Ecto neural progenitor cell (in vitro differentiated cells): ENCODE measurements around the gene C7orf33.
"Not testable (repeated sequence)": the region's sequence is repeated elsewhere in the genome, so short reads cannot be mapped to it uniquely, and the experiment has no call there.

Source experiments
- DNase-seq: peaks from one replicate; pipeline ENCODE4 v3.0.0-alpha.2; 2018; ENCODE audit warnings: low spot score

C7orf33 gene

GRCh38 chr7:148590471-148590870, at the start of gene C7orf33:
Gene C7orf33, plus strand, starts transcription at chr7:148590766. Its CDS starts 160 bp downstream, at chr7:148590926.
- DNase-seq = no peak

DNA sequence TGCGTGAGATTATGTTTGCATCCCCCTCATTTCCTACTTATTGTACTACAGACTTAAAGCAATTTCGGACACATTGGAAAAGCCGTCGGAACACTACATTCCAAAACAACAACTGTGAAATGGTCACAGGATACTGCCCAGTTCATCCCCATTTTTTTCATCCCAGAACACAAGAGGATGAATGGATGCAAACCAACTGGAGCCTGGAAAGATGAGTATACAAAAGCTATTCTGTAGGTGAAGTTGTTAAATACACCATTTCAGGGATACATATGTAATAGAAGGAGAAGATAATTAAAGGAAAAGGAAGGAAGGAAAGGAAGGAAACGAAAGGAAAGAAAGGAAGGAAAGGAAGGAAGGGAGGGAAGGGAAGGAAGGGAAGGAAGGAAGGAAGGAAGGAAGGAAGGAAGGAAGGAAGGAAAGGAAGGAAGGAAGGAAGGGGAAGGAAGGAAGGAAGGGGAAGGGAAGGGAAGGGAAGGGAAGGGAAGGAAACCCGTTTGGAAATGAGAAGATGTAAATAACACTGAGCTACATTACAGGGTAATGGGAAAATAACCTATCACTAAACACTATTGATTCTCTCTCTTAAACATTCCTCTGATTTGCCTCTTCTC, 48.6 kb upstream of the C7orf33 start:
- no peak for DNase-seq

- DNase-seq = no peak
These were observed 47.3 kb upstream of the C7orf33 start for GRCh38 chr7:148543302-148543701.

- no peak for DNase-seq
These were observed 45.4 kb upstream of the C7orf33 start for GRCh38 chr7:148545172-148545571.

GRCh38 chr7:148545932-148546331, 44.6 kb upstream of the C7orf33 start:
- DNase-seq = no peak

- no peak for DNase-seq
These were observed 43.7 kb upstream of the C7orf33 start for GRCh38 chr7:148546857-148547256.

- no peak for DNase-seq
These were observed 42.6 kb upstream of the C7orf33 start for GRCh38 chr7:148547951-148548350.

GRCh38 chr7:148553979-148554378, 36.6 kb upstream of the C7orf33 start:
- no peak for DNase-seq

DNA sequence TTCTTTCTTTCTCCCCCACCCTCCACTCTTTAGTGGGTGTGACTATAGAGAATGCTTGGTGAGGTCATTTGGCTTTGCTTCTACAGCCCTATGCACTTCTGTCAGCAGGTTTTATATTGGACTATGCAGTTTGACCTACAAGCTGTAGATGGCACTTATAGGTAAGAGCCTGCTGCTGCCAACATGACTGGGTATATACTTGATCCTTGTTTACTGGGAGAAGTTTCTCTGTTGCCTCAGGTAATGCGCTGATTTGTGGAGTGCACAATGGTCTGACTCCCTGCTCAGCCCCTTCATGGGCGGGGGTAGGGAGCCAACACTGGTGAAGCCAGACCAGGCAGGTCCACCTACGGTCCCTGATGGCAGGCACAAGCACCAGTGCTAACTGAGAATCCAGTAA, 33.7 kb upstream of the C7orf33 start:
- no peak for DNase-seq

DNA sequence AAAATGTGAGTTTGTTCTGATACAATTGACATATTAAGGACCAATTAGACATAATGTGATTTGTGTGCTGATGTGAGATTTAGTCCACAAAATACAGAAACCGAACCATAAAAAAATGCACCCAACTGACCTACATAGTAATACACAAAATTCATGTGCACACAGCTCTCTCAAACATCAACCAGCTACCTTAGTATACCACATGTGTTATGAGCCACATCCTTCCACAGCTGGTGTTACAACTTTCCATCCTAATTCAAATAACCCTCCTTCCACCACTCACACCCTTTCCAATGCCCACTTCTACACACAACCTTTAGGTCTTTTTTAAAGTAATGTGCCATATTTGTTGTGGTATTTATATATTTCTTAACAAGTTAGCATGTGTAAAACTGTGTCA, 31.7 kb upstream of the C7orf33 start:
- DNase-seq = no peak

DNA sequence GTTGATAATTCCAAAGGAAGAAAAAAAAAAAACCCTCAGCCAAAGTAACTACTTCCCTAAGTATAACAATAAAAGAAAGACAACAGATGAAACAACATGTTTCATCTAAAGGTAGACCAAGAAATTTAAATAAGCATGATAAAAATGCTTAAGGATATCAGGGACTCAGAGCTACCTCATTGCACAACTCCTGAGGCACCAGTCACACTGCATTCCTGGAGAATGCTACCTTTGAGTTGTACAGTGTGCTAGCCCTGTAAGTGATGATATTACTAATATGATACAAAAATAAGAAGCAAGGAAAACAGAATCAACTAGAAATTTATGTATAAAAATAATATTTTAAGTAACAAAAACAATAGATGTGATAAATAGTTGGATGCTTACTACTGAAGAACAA, 29.5 kb upstream of the C7orf33 start:
- DNase-seq = no peak

GRCh38 chr7:148563583-148564274, 26.8 kb upstream of the C7orf33 start:
- DNase-seq = no peak

DNA sequence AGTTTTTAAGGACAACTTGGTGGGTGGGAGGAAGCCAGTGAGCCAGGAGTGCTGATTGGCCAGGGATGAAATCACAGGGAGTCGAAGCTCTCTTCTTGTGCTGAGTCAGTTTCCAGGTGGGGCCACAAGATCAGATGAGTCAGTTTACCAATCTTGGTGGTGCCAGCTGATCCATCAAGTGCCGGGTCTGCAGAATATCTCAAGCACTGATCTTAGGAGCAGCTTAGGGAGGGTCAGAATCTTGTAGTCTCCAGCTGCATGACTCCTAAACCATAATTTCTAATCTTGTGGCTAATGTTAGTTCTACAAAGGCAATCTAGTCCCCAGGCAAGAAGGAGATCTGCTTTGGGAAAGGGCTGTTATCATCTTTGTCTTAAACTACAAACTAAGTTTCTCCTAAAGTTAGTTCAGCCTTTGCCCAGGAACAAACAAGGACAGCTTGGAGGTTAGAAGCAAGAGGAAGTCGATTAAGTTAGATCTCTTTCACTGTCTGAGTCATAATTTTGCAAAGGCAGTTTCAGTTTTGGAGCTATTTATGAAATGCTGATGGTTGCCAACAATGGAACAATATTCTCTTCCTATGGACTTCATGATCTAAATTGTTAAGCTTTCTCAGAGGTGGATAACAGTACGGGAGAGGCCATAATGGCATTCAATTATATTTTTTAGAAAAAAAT, 26.2 kb upstream of the C7orf33 start:
- DNase-seq = not testable (repeated sequence)

GRCh38 chr7:148566736-148567135, 23.8 kb upstream of the C7orf33 start:
- DNase-seq = no peak

DNA sequence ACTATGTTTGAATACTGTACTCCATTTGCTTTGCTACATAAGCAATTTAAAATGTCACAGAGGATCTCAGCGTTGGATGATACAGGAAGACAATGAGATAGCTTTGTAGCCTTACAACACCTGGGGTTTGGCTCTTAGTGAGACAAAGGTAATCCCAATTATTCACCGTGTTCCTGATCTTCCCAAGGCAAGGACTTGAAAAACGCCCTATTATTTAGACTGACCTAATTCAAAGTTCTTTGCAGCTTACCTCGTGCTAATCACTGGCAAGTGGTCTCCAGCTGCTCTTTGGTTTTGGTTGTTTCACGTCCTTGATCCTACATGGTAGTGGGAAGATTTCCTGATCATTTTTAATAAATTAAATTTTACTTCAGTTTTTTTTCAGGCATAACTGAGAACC, 23.0 kb upstream of the C7orf33 start:
- DNase-seq = no peak

GRCh38 chr7:148570510-148570909, 20.1 kb upstream of the C7orf33 start:
- no peak for DNase-seq

GRCh38 chr7:148570973-148571372, 19.6 kb upstream of the C7orf33 start:
- DNase-seq = not testable (repeated sequence)

DNA sequence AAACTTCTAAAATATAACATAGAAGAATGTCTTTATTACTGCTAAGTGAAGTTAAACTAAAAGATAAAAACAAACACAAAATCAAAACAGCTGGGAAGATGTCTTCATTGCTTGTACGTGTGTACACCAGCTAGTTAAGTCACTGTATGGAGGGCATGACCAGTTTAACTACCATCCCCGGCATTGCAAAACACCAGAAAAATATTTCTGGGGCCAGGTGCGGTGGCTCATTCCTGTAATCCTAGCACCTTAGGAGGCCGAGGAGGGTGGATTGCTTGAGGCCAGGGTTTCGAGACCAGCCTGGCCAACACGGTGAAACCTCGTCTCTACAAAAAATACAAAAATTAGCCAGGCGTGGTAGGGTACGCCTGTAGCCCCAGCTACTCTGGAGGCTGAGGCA, 19.2 kb upstream of the C7orf33 start:
- DNase-seq = no peak

DNA sequence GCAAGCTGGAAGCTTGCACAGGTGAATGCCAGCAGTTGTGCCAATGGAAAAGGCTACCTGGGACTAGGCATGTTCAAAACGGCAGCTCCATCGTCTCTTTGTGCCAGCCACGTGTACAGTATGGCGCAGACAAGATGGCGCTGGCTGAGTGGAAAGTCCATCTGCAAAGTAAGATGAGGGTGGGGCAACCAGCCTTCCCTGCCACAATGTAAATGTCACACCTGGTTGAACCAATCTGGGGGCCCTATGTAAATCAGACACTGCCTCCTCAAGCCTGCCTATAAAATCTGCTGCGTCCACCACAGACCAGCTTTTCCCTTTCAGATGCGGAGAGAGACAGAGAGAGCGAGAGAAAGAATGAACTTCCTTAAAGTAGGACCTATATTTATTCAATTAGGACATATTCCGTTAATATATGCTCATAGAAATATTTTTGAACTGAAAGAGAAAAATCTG, 18.5 kb upstream of the C7orf33 start:
- DNase-seq = no peak

DNA sequence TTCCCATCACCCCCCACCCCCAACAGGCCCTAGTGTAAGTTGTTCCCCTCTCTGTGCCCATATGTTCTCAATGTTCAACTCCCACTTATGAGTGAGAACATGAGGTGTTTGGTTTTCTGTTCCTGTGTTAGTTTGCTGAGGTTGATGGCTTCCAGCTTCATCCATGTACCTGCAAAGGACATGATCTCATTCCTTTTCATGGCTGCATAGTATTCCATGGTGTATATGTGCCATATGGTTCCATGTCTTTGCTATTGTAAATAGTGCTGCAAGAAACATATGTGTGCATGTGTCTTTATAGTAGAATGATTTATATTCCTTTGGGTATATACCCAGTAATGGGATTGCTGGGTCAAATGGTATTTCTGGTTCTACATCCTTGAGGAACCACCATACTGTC, 17.0 kb upstream of the C7orf33 start:
- DNase-seq = not testable (repeated sequence)

GRCh38 chr7:148575640-148576411, 14.7 kb upstream of the C7orf33 start:
- peak; percentile 73 for DNase-seq

GRCh38 chr7:148579366-148579765, 11.2 kb upstream of the C7orf33 start:
- DNase-seq = no peak
